K562 (cell line): ENCODE data around the gene SPAG16. TPM values are rescaled to one million over a fixed set of nuclear protein-coding genes. Genes with fewer than 3 reads are reported as not detected.

Experiments
- ATAC-seq: fragments of 200-7000 bp; cut with Tn5 transposase; 3 replicates; pipeline ENCODE4 v1.9.1; 2020; ENCODE audit warnings: moderate library complexity
- BruUV-seq: library from RNA; stranded (reverse); fragments of 400-500 nt; replicated peaks from 2 replicates; lab custom pipeline; 2021; lab: Mats Ljungman, UMichigan
- CTCF ChIA-PET: fragments of 300-600 bp; formaldehyde crosslinking; extraction: SDS; loops from one replicate; lab custom pipeline; 2021; ENCODE audit warnings: low intra/inter-chr PET ratio; lab: Yijun Ruan, JAX
- POLR2A ChIA-PET: fragments of 300-600, 350-650 bp; sonication (Branson Sonifier 250); formaldehyde crosslinking; extraction: SDS; loops from one replicate; lab custom pipeline; 2021; ENCODE audit warnings: antibody characterized with exemption, inconsistent platforms; lab: Yijun Ruan, JAX
- DNase-seq, 4 experiments: peaks; one replicate each; pipeline versions ENCODE4 v3.0.0 to v3.0.0-alpha.2; 2011 to 2018; ENCODE audit warnings: low spot score in 3 of 4, mixed read lengths in 3 of 4; ENCODE audit errors: extremely low read depth in 1 of 4
- FAIRE-seq: peaks from 2 replicates; lab custom pipeline; 2011; peaks lifted over from hg19 to GRCh38; lab: Jason Lieb, UNC
- H2AFZ ChIP-seq: 2 replicates; pipeline ENCODE4 v1.6.0; 2011; ENCODE audit warnings: low read depth, low read length, control low read depth, inconsistent platforms
- H3K27ac ChIP-seq: fragments of 200-600 bp; 3 replicates; pipeline ENCODE4 v1.8.0; 2011; ENCODE audit warnings: low read depth, mild to moderate bottlenecking, control low read depth, inconsistent platforms, low read length, moderate library complexity, mixed read lengths; ENCODE audit errors: extremely low read depth
- H3K27me3 ChIP-seq, 2 experiments: fragments of 300-600 bp in 1 of 2; 2 replicates in 1 of 2; 3 replicates in 1 of 2; pipeline versions ENCODE4 v1.6.0 to v1.8.0; 2011; ENCODE audit warnings: inconsistent platforms in 2 of 2, low read length in 2 of 2, mild to moderate bottlenecking in 1 of 2, mixed read lengths in 1 of 2, moderate library complexity in 1 of 2; ENCODE audit not compliant: control insufficient read depth in 2 of 2, insufficient read depth in 2 of 2
- H3K36me3 ChIP-seq: fragments of 300-600 bp; 3 replicates; pipeline ENCODE4 v1.8.0; 2011; ENCODE audit warnings: mild to moderate bottlenecking, low read length, inconsistent platforms; ENCODE audit not compliant: control insufficient read depth, insufficient read depth
- H3K4me1 ChIP-seq, 2 experiments: fragments of 200-600 bp in 1 of 2; replicated peaks in 1 of 2; 2 replicates in 1 of 2; 3 replicates in 1 of 2; pipeline versions ENCODE4 v1.5.1 to v1.8.0; 2011; ENCODE audit warnings: inconsistent platforms in 2 of 2, low read length in 2 of 2, mild to moderate bottlenecking in 1 of 2, mixed read lengths in 1 of 2, moderate library complexity in 1 of 2; ENCODE audit not compliant: control insufficient read depth in 2 of 2, insufficient read depth in 2 of 2
- H3K4me2 ChIP-seq: 2 replicates; pipeline ENCODE4 v1.6.1; 2011; ENCODE audit warnings: low read length, control low read depth, inconsistent platforms, mixed read lengths; ENCODE audit not compliant: insufficient read depth
- H3K4me3 ChIP-seq: fragments of 200-600 bp; sonication (generic), shearing (Covaris generic); 2 replicates; pipeline ENCODE4 v1.5.1; 2016; ENCODE audit warnings: control low read depth, inconsistent platforms
- H3K79me2 ChIP-seq: fragments of 200-600 bp; 3 replicates; pipeline ENCODE4 v1.8.0; 2011; ENCODE audit warnings: low read length, inconsistent platforms; ENCODE audit not compliant: control insufficient read depth, insufficient read depth
- H3K9ac ChIP-seq, 2 experiments: 2 replicates each; pipeline versions ENCODE4 v1.6.0 to v1.6.1; 2011; ENCODE audit warnings: low read depth in 2 of 2, low read length in 2 of 2, control low read depth in 1 of 2, inconsistent platforms in 1 of 2, mild to moderate bottlenecking in 1 of 2, mixed read lengths in 1 of 2; ENCODE audit not compliant: insufficient read depth in 1 of 2
- H3K9me1 ChIP-seq: one replicate; pipeline ENCODE4 v1.6.0; 2011; ENCODE audit warnings: inconsistent platforms, mild to moderate bottlenecking, low read length, moderate library complexity; ENCODE audit not compliant: control insufficient read depth, insufficient read depth
- H3K9me3 ChIP-seq: replicated peaks from 2 replicates; pipeline ENCODE4 v1.5.1; 2011; ENCODE audit warnings: low read depth, low read length, inconsistent platforms; ENCODE audit not compliant: control insufficient read depth, insufficient read depth
- H4K20me1 ChIP-seq: replicated peaks from 2 replicates; pipeline ENCODE4 v1.6.1; 2011; ENCODE audit warnings: low read length, inconsistent platforms, mixed read lengths; ENCODE audit not compliant: control insufficient read depth, insufficient read depth
- CCAR2 ChIP-seq: fragments of 200-400 bp; formaldehyde crosslinking; IDR thresholded peaks from 2 replicates; pipeline ENCODE4 v1.6.1; 2017; ENCODE audit warnings: mild to moderate bottlenecking, low read depth, low read length
- ETV6 ChIP-seq, 3 experiments: fragments of 150-350 bp in 1 of 3; sonication (generic) in 1 of 3; formaldehyde crosslinking in 1 of 3; IDR thresholded peaks; 2 replicates each; pipeline versions ENCODE4 v1.6.1 to v1.8.0; 2014 to 2022; ENCODE audit warnings: borderline replicate concordance in 2 of 3, low read depth in 2 of 3, antibody characterized with exemption in 1 of 3, low read length in 1 of 3, mild to moderate bottlenecking in 1 of 3, missing genetic modification reagents in 1 of 3
- FOXP1 ChIP-seq: sonication (generic); formaldehyde crosslinking; IDR thresholded peaks from 2 replicates; pipeline ENCODE4 v1.8.0; 2022; ENCODE audit warnings: mild to moderate bottlenecking, missing genetic modification reagents
- NCOR1 ChIP-seq: fragments of 450-650 bp; IDR thresholded peaks from 2 replicates; pipeline ENCODE4 v1.6.1; 2016; ENCODE audit warnings: mild to moderate bottlenecking, moderate library complexity
- NFRKB ChIP-seq: fragments of 450-650 bp; IDR thresholded peaks from 2 replicates; pipeline ENCODE4 v1.6.1; 2016; ENCODE audit warnings: low read depth
- RAD21 ChIP-seq, 2 experiments: fragments of 250-450 bp in 1 of 2; fragments of 450-650 bp in 1 of 2; sonication (Bioruptor Pico) in 1 of 2; formaldehyde crosslinking in 1 of 2; IDR thresholded peaks in 1 of 2; conservative IDR thresholded peaks in 1 of 2; 2 replicates each; pipeline versions ENCODE4 v1.4.0 to v1.8.0; 2020 to 2022; ENCODE audit warnings: mild to moderate bottlenecking in 2 of 2, moderate library complexity in 1 of 2
- WGBS: fragments of 100-300 bp; shearing (Covaris generic); methylation state at CpG from one replicate; pipeline ENCODE4 v1.1.6; 2016; ENCODE audit warnings: low coverage, mixed read lengths; ENCODE audit not compliant: insufficient coverage; ENCODE audit errors: missing lambda C conversion rate; 5-methylcytosine and 5-hydroxymethylcytosine counted together
- in situ Hi-C: fragments of 300-500 bp; cut with MboI; formaldehyde crosslinking; loops from 4 replicates; pipeline ENCODE4 v1.15.0; 2018; ENCODE audit warnings: inconsistent platforms, mixed read lengths
- intact Hi-C: fragments of 100-400 bp; cut with micrococcal nuclease; formaldehyde crosslinking; loops from 2 replicates; pipeline ENCODE4 v1.14.2; 2022
- polyA plus RNA-seq, 8 experiments: library from polyadenylated mRNA; depleted of rRNA in 4 of 8; stranded (reverse) in 5 of 8; unstranded in 3 of 8; fragments of >200 nt; fragmentation: Nextera tagmentation in 2 of 8; fragmentation: Illumina TruSeq in 1 of 8; extraction: Ambion mirVana in 2 of 8; extraction: Trizol in 1 of 8; gene quantifications; 2 replicates each; pipeline versions ENCODE4 v1.2.1 to v1.2.3, GENCODE V29; 2011 to 2014; ENCODE audit warnings: inconsistent platforms in 1 of 8, missing spikeins in 1 of 8
- total RNA-seq, 7 experiments: library from RNA; depleted of rRNA in 6 of 7; stranded (reverse); fragments of >200 nt in 6 of 7; fragmentation: Illumina TruSeq in 2 of 7; extraction: Trizol in 2 of 7; gene quantifications; 2 replicates each; pipeline versions ENCODE4 v1.2.1 to v1.2.3, GENCODE V29; 2011 to 2021; ENCODE audit warnings: low replicate concordance in 1 of 7

The SPAG16 gene
- total and polyA plus RNA-seq, 9 of the 15 experiments (the other 6 are each of a cell fraction or from before 2014, with no cell fraction given), result 0.98 to 5.9 (median 3.5) TPM

- no peaks in the 10 kb centered on the region for H3K27me3 ChIP-seq
- no peak for DNase-seq
- H3K9ac ChIP-seq, result no peak overlapping the region
- intact Hi-C loops, result no loop called here
- in situ Hi-C loops, result no loop called here
- FAIRE-seq, result no peak
- POLR2A ChIA-PET, result no interaction called here
- no peak for ATAC-seq
- H3K9me3 ChIP-seq, result no peaks in the 10 kb centered on the region
- peaks cover 0 to 4% of the 10 kb centered on the region in 2 experiments; a peak in 1 of 5 replicates for H3K4me1 ChIP-seq
- no peak overlapping the region for H3K4me3 ChIP-seq
- H2AFZ ChIP-seq, result no peak overlapping the region
- no peaks in the 10 kb centered on the region for H4K20me1 ChIP-seq
- H3K36me3 ChIP-seq, result no peaks in the 10 kb centered on the region
- no peaks in the 10 kb centered on the region for H3K79me2 ChIP-seq
- 0% methylated on average over 1 of the region's 1 CpG for WGBS
- no peak overlapping the region for H3K4me2 ChIP-seq
- CTCF ChIA-PET, result no interaction called here
- BruUV-seq, result no TSS peak
- H3K27ac ChIP-seq, result no peak overlapping the region
- no peaks in the 10 kb centered on the region for H3K9me1 ChIP-seq
- no peak for TF ChIP-seq CCAR2
- TF ChIP-seq ETV6 (IDR thresholded peaks at IDR 0.05; ENCODE audit: borderline replicate concordance in 1 of 2, low read depth in 2 of 2, low read length in 1 of 2), result no peak
- no peak for TF ChIP-seq ETV6 (CRISPR knock-in tag; IDR thresholded peaks at IDR 0.05; ENCODE audit: borderline replicate concordance)
These were observed 1.9 kb downstream of the SPAG16 start for GRCh38 chr2:213286161-213286560.

DNA sequence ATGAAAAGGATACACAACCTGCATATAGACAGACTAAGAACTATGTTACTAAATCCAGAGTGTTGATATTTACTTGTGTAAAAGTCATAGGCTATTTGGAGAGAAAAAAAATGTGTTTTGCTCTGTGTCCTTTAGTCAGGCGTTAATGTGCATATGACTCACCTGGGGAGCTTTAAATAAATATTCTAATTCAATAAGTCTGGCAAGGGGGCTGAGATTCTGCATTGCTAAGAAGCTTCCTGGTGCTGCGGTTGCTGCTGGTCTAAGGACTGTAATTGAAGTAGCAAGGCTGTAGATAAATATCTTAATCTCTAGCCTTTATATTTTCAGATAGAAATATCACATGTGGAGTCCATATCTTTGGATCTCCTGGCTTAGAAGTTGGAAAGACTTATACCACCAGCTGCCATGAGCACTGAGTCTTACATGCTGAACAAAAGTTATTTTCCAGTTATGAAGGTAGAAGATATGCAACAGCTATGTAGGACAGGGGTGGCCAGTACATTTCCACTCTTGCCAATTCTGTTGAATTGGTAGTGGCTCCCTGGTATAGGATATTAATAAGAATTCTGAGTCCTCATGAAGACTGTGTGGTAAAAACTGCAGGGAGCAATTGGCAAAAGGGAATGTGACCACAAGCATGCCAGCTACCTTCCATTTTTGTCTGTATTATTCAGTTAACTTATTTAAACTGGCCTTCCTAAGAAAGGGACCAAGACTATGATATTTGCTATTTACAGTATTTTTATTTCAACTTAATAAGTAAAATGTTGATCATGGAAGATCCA lies 4.8 kb downstream of the SPAG16 start:
- BruUV-seq, result no TSS peak
- no peak overlapping the region for H3K4me3 ChIP-seq
- no peaks in the 10 kb centered on the region for H3K27me3 ChIP-seq
- POLR2A ChIA-PET, result no interaction called here
- intact Hi-C loops (no loop called here), in situ Hi-C loops (no loop called here)
- no peak overlapping the region for H3K4me2 ChIP-seq
- H3K9me1 ChIP-seq, result no peaks in the 10 kb centered on the region
- H3K79me2 ChIP-seq, result no peaks in the 10 kb centered on the region
- H2AFZ ChIP-seq, result no peak overlapping the region
- no peaks in the 10 kb centered on the region for H4K20me1 ChIP-seq
- TF ChIP-seq NCOR1 (no peak), RAD21 (CRISPR knock-in tag; conservative IDR thresholded peaks at IDR 0.05 in 1 of 2, IDR thresholded peaks at IDR 0.05 in 1 of 2) (no peak), NFRKB (no peak), FOXP1 (no peak)
- no peak overlapping the region for H3K9ac ChIP-seq
- CTCF ChIA-PET, result no interaction called here
- peaks cover 0 to 4% of the 10 kb centered on the region in 2 experiments; a peak in 1 of 5 replicates for H3K4me1 ChIP-seq
- no peak for ATAC-seq
- H3K9me3 ChIP-seq, result no peaks in the 10 kb centered on the region
- no peak for FAIRE-seq
- 16% methylated on average over 2 of the region's 2 CpGs for WGBS
- no peaks in the 10 kb centered on the region for H3K36me3 ChIP-seq
- no peak overlapping the region for H3K27ac ChIP-seq
- no peak for DNase-seq
